Endometrial microvascular endothelial cells (primary cell): ENCODE measurements around the gene CHTOP. TPM values are rescaled to one million over a fixed set of nuclear protein-coding genes. Genes with fewer than 3 reads are reported as not detected.
"Not testable (repeated sequence)": the region's sequence is repeated elsewhere in the genome, so short reads cannot be mapped to it uniquely, and the experiment has no call there.

Experiments used
- in situ Hi-C: cut with HindIII; loops from 2 replicates; pipeline ENCODE4 v1.10.0; 2017; ENCODE audit warnings: low sequenced_read_pairs, low pct_unique_long_range_greater_than_20kb; ENCODE audit errors: inconsistent ontology term
- total RNA-seq: library from RNA; depleted of rRNA; stranded (reverse); fragments of >200 nt; gene quantifications from one replicate; pipeline ENCODE4 v1.2.3, GENCODE V29; 2015; ENCODE audit errors: inconsistent ontology term

Gene CHTOP
- total RNA-seq, 1 donor from 2014 or later, result 28.2 TPM

- in situ Hi-C loops, result no loop called here
Measured at GRCh38 chr1:153649137-153649862, 15.4 kb downstream of the CHTOP start.

GRCh38 chr1:153649863-153650235 lies 16.0 kb downstream of the CHTOP start:
- in situ Hi-C loops, result no loop called here

DNA sequence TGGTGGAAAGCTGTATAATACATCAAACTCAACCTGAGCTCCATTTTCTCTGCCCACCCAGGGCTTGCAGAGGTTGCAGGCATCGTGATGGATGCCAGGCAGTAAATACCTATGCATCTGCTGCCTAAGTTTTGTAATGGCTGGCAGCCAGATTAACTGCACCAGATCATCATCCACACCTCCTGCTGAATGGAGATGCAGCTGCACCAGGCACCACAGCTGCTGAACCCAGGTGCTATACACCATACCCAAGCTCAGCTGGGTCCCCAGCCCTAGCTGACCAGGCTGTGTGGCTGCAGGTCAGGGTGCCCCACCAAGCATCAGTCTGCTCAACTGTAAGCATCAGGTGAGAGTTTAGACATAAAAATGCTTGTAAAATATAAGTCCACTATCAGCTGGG lies 17.9 kb downstream of the CHTOP start:
- in situ Hi-C loops, result no loop called here

- in situ Hi-C loops, result no loop called here
Measured at GRCh38 chr1:153652805-153653500, 19.1 kb downstream of the CHTOP start.

DNA sequence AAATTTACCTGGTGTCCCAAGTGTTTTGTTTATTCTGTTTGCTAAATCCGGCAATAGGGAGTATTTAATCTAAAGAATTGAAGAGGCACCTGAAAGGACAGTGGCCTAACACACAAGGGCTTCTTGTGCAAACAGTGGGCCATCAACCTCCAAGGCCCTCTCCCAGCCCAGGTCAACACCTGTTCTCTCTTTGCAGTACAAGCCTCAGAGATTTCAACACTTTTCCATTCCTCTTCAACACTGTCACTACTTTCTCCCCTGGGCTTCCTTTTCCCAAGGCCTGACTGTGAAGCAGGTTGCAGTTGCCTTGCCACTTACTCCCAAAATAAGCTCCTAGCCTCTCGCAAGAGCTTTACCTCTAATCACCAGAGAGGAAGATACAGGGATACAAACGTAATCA lies 21.5 kb downstream of the CHTOP start:
- in situ Hi-C loops, result no loop called here

DNA sequence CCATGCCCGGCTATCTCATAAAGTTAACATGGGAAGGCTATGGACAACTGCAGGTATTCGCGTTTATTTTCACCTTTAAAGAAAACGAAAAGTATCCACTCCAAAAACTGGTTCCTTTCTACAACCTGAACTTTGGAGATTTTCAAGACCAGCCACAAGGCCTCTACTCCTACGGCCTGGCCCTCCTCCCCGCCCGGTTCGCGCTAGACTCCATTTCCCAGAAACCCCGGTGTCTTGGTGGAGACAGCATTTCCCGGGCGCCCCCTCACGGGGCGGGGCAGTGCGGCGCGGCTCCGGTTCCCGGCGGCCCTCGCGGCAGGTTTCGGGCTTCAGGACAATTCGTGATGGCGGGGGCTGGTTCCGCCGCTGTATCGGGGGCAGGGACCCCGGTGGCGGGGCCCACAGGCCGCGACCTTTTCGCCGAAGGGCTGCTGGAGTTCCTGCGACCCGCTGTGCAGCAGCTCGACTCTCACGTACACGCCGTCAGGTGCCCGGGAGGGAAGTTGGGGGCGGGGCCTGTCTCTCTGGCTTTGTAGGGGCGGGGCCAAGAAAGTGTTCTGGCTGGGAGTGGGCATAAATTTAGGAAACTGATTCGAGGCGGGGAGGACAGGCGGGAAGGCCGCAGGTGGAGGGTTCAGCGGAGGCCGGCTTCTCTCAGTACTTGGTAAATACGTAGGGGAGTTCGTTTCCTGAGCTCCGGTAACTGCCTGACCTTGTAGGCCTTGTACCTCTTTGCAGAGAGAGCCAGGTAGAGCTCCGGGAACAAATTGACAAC lies 24.7 kb downstream of the CHTOP start, which contains the start of gene SNAPIN:
Gene SNAPIN (plus strand): TSS at position 304 of the 775 bp plus-strand sequence. CDS start 41 bp downstream, at position 345.
- in situ Hi-C loops, result no loop called here

DNA sequence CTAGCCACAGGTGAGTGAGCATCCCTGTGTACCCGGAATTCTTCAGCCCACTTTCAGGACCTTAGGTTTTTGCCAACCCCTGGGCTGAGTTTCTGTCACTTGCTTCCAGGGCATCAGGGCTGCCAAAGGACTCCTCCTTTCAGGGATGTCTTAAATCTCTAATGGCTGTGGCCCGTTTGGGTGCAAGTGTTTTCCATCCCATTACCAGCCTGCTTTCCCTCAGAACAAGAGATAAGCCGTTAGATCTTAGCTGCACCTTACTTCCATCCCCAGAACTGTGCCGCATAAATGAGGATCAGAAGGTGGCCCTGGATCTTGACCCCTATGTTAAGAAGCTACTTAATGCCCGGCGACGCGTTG lies 25.3 kb downstream of the CHTOP start:
- in situ Hi-C loops, result no loop called here

- in situ Hi-C loops, result no loop called here
Measured at GRCh38 chr1:153659656-153660055, 25.8 kb downstream of the CHTOP start.

GRCh38 chr1:153661111-153661708 lies 27.3 kb downstream of the CHTOP start:
- in situ Hi-C loops, result no loop called here

DNA sequence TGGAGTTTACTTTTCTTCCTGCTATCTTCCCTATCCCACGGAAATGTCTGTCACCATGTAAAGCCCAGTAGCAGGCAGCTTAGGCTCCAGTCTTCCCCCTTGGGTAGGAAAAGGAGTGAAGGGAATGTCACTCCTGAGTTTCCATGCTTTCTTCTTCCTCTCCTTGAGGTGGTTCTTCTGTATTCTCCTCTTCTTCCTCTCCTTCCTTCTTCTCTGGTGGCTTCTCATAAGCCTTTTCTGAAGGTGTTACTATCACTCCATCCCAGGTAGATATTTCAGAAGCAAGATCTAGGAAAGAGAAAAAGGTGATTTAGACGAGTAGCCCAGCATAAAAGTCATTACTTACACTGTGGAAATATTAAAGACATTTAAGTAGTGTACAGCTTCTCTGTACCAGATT lies 28.4 kb downstream of the CHTOP start:
- in situ Hi-C loops, result no loop called here

GRCh38 chr1:153663211-153663610 lies 29.3 kb downstream of the CHTOP start:
- in situ Hi-C loops, result no loop called here

DNA sequence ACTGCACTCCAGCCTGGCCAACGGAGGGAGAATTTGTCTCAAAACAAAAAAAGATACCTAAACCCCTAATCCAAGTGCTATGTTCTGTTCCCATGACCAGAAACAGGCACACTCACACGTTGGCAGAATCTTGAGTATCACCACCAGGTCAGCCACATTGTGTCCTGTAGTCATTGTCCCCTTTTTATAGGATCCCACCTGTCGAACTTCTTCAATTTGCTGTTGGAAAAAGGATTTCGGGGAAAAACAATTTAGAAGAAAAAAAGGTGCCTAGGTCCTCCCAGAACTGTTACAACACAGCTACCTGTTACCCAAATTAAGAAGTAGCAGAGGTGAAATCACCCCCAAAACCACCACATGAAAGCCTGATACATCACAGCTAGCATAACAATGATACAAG lies 33.6 kb downstream of the CHTOP start:
- in situ Hi-C loops, result no loop called here

DNA sequence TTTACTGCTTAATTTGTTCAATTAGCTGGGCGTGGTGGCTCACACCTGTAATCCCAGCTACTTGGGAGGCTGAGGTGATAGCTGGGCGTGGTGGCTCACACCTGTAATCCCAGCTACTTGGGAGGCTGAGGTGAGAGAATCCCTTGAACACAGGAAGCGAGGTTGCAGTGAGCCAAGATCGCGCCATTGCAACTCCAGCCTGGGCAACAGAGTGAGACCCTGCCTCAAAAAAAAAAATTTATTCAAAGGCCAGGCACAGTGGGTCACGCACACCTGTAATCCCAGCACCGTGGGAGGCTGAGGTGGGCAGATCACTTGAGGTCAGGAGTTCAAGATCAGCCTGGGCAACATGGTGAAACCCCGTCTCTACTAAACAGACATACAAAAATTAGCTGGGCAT lies 34.8 kb downstream of the CHTOP start:
- in situ Hi-C loops, result not testable (repeated sequence)

DNA sequence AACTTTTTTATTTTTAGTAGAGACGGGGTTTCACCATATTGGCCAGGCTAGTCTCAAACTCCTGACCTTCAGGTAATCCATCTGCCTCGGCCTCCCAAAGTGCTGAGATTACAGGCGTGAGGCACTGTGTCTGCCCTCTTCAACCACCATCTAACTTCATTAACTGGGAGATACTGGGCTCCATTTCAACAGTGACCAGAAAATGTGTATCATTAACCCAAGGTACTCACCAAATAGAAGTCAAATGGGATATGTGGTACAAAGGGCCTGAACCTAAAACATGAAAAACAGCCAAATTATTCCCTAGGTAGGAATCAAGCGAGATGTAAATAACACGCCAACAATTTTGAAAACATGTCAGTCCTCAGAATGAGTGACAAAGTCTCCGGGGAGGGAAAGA lies 35.7 kb downstream of the CHTOP start:
- in situ Hi-C loops, result no loop called here

DNA sequence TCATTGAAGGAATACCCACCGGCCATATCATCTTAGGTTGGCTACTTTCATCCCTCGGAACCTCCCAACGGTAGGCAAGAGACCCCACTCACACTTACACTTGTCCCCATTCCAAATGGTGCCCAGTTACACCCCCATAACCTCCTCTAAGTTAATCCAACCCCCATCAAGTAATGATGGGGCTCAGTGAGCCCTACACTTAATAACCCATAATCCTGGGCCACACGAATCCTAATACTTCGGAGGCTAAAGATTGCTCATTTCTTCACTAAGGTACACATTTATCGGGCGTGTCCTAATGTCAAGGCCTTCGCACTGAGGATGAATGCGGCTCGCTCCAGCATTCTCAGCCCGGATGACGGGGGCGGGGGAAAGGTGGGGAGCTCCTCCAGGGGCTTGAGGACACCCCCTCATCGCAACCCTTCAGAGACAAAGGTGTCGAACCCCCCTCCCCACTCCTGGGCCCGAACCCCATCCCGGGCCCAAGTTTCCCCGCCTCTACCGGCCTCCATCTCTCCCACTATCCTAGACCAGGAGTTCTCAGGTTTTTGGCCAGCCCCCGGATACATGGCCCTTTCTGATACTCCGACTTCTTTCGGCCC lies 36.5 kb downstream of the CHTOP start:
- in situ Hi-C loops, result no loop called here

DNA sequence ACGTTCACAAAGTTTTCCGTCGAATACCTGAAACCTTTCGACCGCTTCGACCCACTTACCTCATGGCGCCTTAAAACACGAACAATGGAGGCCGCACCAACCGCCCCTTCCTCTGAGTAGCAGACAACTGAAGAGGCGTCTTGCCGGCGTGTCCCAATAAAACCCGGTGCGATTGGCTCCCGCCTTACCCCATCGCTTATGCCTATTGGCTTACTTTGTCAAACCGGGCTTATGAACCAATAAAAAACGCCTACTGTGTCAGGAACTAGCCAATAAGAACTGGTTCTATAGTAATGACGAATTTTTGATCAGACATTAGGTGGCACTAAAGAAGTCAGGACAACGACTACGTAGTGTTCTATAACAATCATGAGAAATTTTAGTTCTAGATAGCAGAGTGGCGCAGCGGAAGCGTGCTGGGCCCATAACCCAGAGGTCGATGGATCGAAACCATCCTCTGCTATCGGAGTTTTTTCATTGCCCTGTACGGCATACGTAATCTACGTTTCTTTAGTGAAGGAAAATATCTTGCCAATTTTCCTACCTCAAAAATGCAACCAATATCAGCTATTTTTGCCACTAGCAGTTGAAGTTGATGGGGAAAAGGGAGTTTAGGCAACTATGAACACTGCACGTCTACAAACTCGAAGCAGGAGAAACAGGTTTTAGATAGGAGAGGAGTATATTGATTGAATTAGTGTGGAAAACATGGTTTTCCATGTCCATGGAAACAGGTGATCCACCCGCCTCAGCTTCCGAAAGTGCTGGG lies 37.2 kb downstream of the CHTOP start, which contains the start of gene ILF2:
Gene ILF2 (minus strand): TSS at position 135 of the 769 bp plus-strand sequence. CDS start 71 bp downstream, at position 64.
- in situ Hi-C loops, result no loop called here

DNA sequence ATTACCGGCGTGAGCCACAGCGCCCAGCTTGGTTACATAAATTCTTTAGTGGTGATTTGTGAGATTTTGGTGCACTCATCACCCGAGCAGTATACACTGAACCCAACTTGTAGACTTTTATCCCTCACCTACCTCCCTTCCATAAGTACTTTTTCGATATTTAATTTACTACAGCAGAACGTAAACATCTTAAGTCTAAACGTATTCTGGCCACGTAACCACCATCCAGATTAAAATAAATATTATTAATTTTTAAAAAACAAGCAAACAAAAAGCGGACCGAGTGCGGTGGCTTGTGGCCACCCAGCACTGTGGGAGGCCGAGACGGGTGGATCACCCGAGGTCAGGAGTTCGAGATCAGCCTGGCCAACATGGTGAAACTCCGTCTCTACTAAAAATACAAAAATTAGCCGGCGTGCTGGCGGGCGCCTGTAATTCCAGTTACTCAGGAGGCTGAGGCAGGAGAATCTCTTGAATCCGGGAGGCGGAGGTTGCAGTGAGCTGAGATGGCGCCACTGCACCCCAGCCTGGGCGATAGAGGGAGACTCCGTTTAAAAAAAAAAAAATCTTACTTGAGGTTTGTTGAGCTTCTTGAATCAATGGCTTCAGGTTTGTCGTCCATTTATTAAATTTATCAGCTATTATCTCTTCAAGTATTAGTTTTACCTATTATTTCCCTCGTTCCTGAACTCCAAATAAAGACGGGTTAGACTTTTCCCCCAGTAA lies 37.9 kb downstream of the CHTOP start:
- in situ Hi-C loops, result not testable (repeated sequence)

GRCh38 chr1:153673511-153673910 lies 39.6 kb downstream of the CHTOP start:
- in situ Hi-C loops, result no loop called here
